GM12801 (cell line): Measurements from ENCODE around the gene ATF2.

Experiments
- CTCF ChIP-seq: IDR thresholded peaks from one replicate; pipeline ENCODE4 v1.5.1; 2011; ENCODE audit warnings: control low read depth; ENCODE audit not compliant: insufficient read length; ENCODE audit errors: extremely low read depth

Gene ATF2

GRCh38 chr2:175140332-175140731 is 27.7 kb downstream of the ATF2 start:
- TF ChIP-seq CTCF = no peak

- no peak for TF ChIP-seq CTCF
Observed at GRCh38 chr2:175137793-175138192, 30.2 kb downstream of the ATF2 start.

- no peak for TF ChIP-seq CTCF
Observed at GRCh38 chr2:175136334-175137215, 31.4 kb downstream of the ATF2 start.

GRCh38 chr2:175135862-175136261 is 32.1 kb downstream of the ATF2 start:
- TF ChIP-seq CTCF = no peak

- no peak for TF ChIP-seq CTCF
Observed at GRCh38 chr2:175135177-175135576, 32.8 kb downstream of the ATF2 start.

GRCh38 chr2:175131252-175131651 is 36.8 kb downstream of the ATF2 start:
- TF ChIP-seq CTCF = no peak

- no peak for TF ChIP-seq CTCF
Observed at GRCh38 chr2:175126661-175127060, 41.3 kb downstream of the ATF2 start.

- TF ChIP-seq CTCF = no peak
Observed at GRCh38 chr2:175123254-175123653, 44.7 kb downstream of the ATF2 start.
